NCI-H1436 (cell line): Measurements from ENCODE around the gene SETD5.
"Not testable (repeated sequence)": the region's sequence is repeated elsewhere in the genome, so short reads cannot be mapped to it uniquely, and the experiment has no call there.

ENCODE experiments used
- DNase-seq: peaks from one replicate; lab custom pipeline; 2025; lab: John Stamatoyannopoulos, UW

The SETD5 gene

GRCh38 chr3:9467451-9467850 is 70.0 kb downstream of the SETD5 start:
- no peak for DNase-seq

GRCh38 chr3:9468460-9468859 is 71.0 kb downstream of the SETD5 start:
- DNase-seq: no peak

GRCh38 chr3:9469986-9470385 is 72.6 kb downstream of the SETD5 start:
- DNase-seq: no peak

- no peak for DNase-seq
Measured at GRCh38 chr3:9473496-9474065, 76.2 kb downstream of the SETD5 start.

GRCh38 chr3:9474482-9474881 is 77.1 kb downstream of the SETD5 start:
- no peak for DNase-seq

- DNase-seq: no peak
Measured at GRCh38 chr3:9476935-9477334, 79.5 kb downstream of the SETD5 start.

- DNase-seq: no peak
Measured at GRCh38 chr3:9480265-9480664, 82.8 kb downstream of the SETD5 start.

GRCh38 chr3:9485248-9485647 is 87.8 kb downstream of the SETD5 start:
- no peak for DNase-seq

GRCh38 chr3:9491506-9491905 is 94.1 kb downstream of the SETD5 start:
- no peak for DNase-seq

GRCh38 chr3:9494036-9494435 is 96.6 kb downstream of the SETD5 start:
- DNase-seq: not testable (repeated sequence)

GRCh38 chr3:9496893-9497292 is 99.5 kb downstream of the SETD5 start:
- DNase-seq: no peak

GRCh38 chr3:9497821-9498565 is 100.6 kb downstream of the SETD5 start:
- no peak for DNase-seq

GRCh38 chr3:9498781-9499180 is 101.4 kb downstream of the SETD5 start:
- no peak for DNase-seq

GRCh38 chr3:9499455-9500107 is 102.2 kb downstream of the SETD5 start:
- no peak for DNase-seq

- no peak for DNase-seq
Measured at GRCh38 chr3:9500108-9501050, 103.0 kb downstream of the SETD5 start.

GRCh38 chr3:9501226-9501625 is 103.8 kb downstream of the SETD5 start:
- DNase-seq: no peak

- DNase-seq: peak; percentile 53
Measured at GRCh38 chr3:9503283-9503682, 105.9 kb downstream of the SETD5 start.

- no peak for DNase-seq
Measured at GRCh38 chr3:9507586-9508578, 110.5 kb downstream of the SETD5 start.

- DNase-seq: no peak
Measured at GRCh38 chr3:9508781-9509180, 111.4 kb downstream of the SETD5 start.

GRCh38 chr3:9512456-9513045 is 115.1 kb downstream of the SETD5 start:
- DNase-seq: no peak

- DNase-seq: no peak
Measured at GRCh38 chr3:9514306-9514705, 116.9 kb downstream of the SETD5 start.
